Activated effector memory CD4-positive, alpha-beta T cell treated with anti-CD3 and anti-CD28 coated beads, Interleukin-2, amount 50 U/mL, for 16 hours (primary cell): ENCODE data around the gene E2F2.
"Not testable (repeated sequence)": the region's sequence is repeated elsewhere in the genome, so short reads cannot be mapped to it uniquely, and the experiment has no call there.

ENCODE experiments used
- DNase-seq: peaks from one replicate; pipeline ENCODE4 v3.0.0-alpha.2; 2020

The E2F2 gene

GRCh38 chr1:23545851-23546250 lies 14.8 kb upstream of the E2F2 start:
- no peak for DNase-seq

DNA sequence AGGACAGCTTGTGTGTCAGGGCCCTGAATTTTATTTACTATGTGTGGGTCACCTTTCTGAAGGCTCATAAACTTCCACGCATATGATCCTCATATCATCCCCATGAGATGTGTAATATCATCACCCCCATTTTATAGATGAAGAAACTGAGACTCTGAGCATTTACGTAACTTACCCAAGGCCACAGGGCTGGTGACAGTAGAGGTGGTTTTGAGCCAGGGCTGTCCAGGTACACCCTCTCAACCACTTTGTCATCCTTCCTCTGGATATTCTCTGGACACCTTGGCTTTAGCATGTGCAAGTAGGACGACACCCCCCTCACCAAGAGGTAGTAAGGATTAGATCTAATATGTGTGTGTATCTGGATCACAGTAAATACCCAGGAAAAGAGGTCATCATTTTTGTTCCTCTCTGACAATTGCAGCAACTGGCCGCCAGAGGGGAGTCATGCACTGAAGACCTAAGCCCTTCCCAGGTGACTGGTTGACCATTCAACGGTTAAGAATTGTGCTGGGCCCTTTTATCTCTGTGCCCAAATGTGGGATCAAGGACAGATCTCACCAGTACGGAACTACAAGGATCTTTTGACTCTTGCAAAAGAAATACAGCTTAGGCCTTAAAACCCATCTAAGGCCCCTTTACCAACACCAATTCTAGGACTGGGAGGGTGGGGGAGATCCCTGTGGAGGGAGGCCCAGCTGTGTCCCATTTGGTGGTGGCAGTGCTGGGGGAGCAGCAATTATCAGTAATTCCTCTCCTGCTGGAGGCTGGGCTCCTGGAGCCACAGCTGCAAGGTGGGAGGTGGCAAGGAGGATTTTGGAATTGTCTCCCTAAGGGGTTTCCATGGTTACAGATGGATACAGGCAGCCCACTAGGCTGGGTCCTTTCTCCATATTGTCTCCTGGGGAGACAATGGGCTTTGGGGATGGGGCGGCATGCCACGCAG lies 13.7 kb upstream of the E2F2 start:
- DNase-seq, result peak; percentile 89

DNA sequence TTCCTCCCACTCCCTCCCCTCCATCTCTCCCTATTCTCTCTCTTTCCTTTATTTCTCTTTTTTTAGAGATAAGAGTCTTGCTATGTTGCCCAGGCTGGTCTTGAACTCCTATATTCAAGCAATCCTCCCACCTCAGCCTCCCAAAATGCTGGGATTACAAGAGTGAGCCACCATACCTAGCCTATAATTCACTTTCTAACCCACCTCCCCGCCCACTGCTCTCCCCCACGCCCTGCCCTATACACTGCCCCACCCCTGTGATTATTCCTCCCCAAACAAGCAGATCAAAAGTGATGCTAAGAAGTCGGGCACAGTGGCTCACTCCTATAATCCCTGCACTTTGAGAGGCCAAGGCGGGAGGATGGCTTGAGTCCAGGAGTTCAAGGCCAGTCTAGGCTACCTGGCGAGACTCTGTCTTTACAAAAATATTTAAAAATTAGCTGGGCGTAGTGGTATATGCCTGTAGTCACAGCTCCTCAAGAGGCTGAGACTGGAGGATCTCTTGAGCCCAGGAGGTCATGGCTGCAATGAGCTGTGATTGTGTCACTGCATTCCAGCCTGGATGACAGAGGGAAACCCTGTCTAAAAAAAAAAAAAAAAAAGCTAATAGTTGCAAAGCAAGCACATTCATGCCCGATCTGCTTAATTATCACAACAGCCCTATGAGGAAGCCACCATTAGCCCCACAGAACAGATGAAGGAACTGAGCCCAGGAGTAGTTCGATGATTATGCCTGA lies 12.8 kb upstream of the E2F2 start:
- no peak for DNase-seq

GRCh38 chr1:23542940-23543339 lies 11.9 kb upstream of the E2F2 start:
- DNase-seq, result not testable (repeated sequence)

DNA sequence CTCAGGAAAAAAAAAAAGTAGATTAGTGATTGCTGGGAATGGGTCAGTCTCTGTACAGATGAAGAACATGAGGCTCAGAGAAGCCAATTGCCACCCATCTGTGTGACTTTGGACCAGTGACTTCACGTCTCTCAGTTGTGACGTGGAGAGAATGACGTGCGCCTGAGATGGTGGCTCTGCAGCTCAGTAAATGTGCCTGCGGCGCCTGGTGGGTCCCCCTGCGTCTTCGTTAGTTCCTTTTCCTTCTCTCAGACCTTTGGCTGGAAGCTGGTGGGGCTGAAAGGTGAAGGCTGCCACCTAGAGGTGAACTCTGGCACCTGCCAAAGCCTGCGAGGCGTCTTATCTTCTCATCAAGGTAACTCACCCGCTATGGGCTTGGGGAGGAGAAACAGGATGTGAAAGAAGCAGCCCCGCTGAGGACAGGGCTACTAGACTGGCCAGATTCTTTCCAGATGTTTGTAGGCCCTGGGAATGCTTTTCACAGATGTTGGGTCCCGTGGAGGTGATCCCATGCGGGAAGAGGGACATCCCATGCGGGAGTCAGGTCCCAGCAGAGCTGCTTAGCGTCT lies 8.7 kb upstream of the E2F2 start:
- peak; percentile 96 for DNase-seq

DNA sequence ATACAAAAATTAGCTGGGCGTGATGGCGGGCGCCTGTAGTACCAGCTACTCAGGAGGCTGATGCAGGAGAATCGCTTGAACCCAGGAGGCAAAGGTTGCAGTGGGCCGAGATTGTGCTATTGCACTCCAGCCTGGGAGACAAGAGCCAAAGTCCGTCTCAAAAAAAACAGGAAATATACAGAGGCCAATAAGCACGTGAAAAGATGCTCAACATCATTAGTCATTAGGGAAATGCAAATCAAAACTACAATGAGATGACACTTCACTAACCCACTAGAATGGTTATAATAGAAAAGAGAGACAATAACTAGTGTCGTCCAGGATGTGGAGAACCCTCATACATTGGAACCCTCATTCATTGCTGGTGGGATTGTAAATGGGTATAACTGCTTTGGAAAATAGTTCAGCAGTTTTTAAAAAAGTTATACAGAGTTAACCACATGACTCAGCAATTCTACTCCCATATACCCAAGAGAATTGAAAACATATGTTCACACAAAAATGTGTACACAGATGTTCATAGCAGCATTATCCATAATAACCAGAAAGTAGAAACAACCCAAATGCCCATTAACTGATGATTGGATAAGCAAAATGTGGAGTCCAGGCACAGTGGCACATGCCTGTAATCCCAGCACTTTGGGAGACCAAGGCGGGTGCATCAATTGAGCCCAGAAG lies 6.4 kb upstream of the E2F2 start:
- no peak for DNase-seq

DNA sequence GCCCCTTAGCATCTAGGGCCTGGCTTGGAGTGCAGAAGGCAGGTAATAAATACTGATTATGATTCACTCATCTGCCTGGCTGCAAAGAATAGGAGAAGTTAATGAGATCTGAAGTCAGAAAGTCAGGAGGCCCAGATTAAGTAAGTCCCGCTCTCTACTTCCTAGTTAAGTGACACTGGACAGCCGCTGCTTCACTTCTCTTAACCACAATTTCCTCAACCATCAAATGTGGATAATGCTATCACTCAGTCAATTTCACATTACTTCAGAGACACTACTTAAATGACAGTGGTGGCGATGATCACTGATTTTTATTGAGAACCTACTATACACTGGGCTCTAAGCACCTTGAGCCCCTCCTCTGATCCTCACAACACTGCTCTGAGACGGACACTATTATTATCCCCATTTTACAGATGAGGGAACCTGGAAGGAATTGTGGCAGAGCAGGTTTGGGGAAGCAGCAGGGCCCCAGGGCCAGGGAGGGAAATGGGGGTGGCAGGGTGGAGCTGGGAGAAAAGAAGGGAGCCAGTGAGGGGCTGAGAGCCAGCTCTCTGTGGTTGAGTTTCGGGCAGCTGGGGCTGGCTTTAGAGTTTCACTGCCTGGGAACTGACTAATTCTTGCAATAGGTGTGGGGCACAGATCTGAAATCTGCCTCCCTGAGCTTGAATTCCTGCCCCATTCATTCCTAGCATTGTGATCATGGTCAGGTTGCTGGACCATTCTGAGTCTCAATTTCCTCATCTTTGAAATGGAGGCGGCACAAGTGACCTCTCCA lies 2.4 kb upstream of the E2F2 start:
- DNase-seq, result no peak

GRCh38 chr1:23531562-23532094 lies 595 bp upstream of the E2F2 start:
- DNase-seq, result no peak

- DNase-seq, result peak; percentile 69
These were observed 816 bp downstream of the E2F2 start for GRCh38 chr1:23530087-23530746.

DNA sequence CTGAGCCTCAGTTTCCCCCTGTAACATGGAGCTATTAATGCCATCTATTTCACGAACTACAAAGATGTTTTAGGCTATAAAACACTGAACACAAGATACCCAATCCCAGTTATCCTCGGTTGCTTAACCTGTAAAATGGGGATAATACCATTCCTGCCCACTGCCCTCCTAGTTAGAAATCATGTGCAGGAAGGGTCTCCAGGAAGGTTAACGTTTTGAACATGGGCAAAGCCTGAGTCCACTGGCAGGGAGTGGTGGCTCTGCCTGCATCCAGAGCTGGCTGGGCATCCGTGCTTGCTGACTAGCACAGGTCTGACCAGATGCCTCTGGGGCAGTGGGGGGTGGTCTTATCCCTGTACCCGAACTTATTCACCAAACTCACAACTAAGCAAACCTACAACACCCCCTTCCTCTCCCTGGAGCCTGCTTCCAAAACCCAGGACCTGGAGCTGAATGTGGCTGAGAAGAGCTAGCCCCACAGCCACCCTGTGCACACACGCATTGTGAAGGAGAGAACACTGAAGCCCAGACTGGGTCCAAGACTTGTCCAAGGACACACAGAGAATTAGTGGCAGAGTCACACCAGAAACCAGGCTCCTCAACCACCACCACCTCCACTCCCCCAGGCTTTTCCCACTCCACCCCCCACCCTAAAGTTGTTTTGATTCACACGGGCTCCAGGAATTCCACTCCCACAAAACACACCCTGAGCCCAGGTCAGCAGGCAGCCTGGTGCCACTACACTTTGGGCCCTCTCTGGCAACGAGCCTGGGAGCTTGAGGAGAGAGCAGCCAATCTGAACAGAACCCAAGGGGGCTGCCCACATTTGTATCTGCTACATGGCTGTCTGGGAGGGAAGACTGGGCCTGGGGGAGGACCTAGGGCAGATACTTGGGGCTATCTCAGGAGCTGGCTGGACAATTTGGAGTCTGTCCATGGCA lies 1.6 kb downstream of the E2F2 start:
- no peak for DNase-seq

DNA sequence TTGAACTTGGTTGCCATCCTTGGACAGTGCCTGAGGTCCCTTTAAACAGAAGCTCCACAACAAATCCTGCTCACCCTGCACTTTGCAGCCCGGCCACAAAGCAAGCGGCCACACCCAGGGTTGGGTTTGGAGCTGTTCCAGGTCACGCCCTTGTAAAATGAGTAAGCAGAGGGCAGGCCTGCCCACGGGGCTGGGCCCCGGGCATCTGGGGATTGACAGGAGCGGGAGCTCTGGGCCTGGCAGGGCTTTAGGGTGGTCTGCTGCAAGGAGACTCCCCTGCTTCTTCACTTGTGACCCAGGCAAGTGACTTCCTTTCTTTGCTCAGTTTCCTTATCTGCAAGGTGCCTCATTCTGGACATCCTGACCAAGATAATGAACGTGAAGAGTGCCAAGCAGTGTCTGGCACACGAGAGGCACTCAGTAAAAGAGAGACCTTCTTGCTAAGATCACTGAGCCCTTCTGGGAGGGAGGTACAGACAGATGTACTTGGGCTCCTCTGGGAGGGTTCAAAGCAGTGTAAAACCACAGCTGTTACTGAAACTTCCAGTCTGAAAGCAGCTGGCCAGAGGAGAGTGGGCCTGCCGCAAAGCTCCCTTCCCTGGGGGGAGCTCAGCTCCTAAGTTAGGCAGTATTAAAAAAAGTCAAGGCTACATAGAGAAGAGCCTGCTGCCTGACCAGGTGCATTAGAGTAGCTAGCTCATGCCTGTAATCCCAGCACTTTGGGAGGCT lies 2.6 kb downstream of the E2F2 start:
- peak; percentile 92 for DNase-seq

DNA sequence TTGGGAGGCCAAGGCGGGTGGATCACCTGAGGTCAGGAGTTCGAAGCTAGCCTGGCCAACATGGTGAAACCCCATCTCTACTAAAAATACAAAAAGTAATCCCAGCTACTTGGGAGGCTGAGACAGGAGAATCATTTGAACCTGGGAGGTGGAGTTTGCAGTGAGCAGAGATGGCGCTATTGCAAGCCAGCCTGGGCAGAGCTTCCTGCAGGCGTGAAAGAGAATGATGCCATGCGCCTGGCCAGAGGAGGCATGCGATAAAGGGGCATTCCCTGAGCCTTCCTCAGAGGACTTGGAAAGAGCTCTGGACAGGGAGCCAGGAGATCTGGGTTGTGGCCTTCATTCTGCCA lies 3.2 kb downstream of the E2F2 start:
- no peak for DNase-seq

GRCh38 chr1:23527366-23527765 lies 3.7 kb downstream of the E2F2 start:
- DNase-seq, result no peak

- no peak for DNase-seq
These were observed 4.5 kb downstream of the E2F2 start for GRCh38 chr1:23526329-23527041.

- no peak for DNase-seq
These were observed 5.3 kb downstream of the E2F2 start for GRCh38 chr1:23525558-23526250.

DNA sequence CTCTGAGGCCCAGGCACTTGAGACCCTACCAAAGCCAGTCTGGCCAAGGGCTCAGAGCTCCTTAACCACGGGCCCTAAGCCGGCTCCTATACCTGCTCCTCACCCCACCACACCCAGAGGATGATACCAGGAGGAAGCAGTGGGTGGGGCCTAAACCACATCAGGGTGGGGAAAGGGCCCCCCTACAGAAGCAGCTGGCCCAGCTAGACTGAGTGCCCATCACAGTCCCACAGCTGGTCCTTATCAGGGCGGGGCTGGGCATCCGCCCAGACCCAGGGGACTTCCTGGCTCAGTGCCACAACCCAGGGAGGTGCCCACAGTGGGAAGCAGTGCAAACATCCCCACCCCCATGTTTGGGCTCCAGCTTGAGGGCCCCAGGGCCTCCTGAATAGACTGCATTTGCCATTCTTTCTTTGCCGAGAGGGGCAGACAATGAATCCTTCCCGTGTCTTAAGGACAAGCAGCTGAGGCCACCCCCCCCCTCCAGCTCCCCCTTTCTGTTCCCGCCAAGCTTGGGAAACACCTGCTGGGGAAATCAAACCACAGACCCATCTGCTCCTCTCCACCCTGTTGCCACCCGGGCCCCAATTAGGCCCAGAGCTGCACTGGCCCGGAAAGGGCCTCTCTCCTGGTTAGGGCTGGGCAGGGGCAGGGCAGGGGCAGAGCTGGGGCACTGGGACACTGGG lies 6.2 kb downstream of the E2F2 start:
- peak; percentile 77 for DNase-seq

DNA sequence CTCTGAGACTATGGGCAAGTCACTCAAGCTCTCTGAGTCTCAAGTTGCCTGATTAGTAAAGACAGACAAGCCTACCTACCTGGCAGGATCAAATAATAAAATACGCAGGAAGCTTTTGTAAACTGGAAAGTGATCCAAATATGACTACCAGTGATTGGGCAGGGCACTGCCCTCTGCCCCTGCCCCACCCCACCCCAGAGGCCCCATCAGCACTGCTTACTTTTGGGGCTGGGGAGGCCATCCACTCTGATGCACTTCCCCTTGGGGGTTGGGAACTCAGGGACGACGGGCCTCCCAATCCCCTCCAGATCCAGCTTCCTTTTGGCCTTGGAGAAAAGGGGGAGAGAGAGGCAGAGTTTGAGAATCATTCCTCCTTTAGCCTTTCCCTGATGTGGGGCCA lies 6.9 kb downstream of the E2F2 start:
- DNase-seq, result no peak
